Endothelial cell of umbilical vein (primary cell): ENCODE data around the gene LAMC2. TPM values are rescaled to one million over a fixed set of nuclear protein-coding genes. Genes with fewer than 3 reads are reported as not detected.

Experiments used
- BruUV-seq: library from RNA; stranded (reverse); fragments of 400-500 nt; replicated peaks from 2 replicates; lab custom pipeline; 2021; lab: Mats Ljungman, UMichigan
- CTCF ChIA-PET: fragments of 300-600, 350-600 bp; sonication (Branson Sonifier 250); formaldehyde crosslinking; loops from one replicate; lab custom pipeline; 2021; ENCODE audit warnings: antibody characterized with exemption, inconsistent platforms; lab: Charles Lee
- POLR2A ChIA-PET: fragments of 300-600, 350-600 bp; sonication (Branson Sonifier 250); formaldehyde crosslinking; loops from one replicate; lab custom pipeline; 2021; ENCODE audit warnings: antibody characterized with exemption, inconsistent platforms; lab: Charles Lee
- DNase-seq: peaks from one replicate; pipeline ENCODE4 v3.0.0-alpha.2; 2011; ENCODE audit warnings: low read depth, low spot score
- FAIRE-seq: peaks from 2 replicates; lab custom pipeline; 2011; peaks lifted over from hg19 to GRCh38; lab: Jason Lieb, UNC
- H2AFZ ChIP-seq: 2 replicates; pipeline ENCODE4 v1.6.0; 2012; ENCODE audit warnings: low read depth, low read length, control low read depth, inconsistent platforms
- H3K27ac ChIP-seq: 2 replicates; pipeline ENCODE4 v1.5.1; 2011; ENCODE audit warnings: low read depth, mild to moderate bottlenecking, control low read depth, low read length, moderate library complexity; ENCODE audit not compliant: insufficient read depth
- H3K27me3 ChIP-seq, 2 experiments: 2 replicates each; pipeline versions ENCODE4 v1.6.0 to v1.6.1; 2011; ENCODE audit warnings: low read length in 2 of 2, mixed read lengths in 1 of 2; ENCODE audit not compliant: control insufficient read depth in 2 of 2, insufficient read depth in 2 of 2
- H3K36me3 ChIP-seq, 2 experiments: 2 replicates in 1 of 2; 3 replicates in 1 of 2; pipeline ENCODE4 v1.5.1; 2011; ENCODE audit warnings: low read length in 2 of 2, mild to moderate bottlenecking in 1 of 2, moderate library complexity in 1 of 2; ENCODE audit not compliant: control insufficient read depth in 2 of 2, insufficient read depth in 2 of 2; ENCODE audit errors: extremely low read depth in 1 of 2
- H3K4me1 ChIP-seq: 3 replicates; pipeline ENCODE4 v1.5.1; 2011; ENCODE audit warnings: mild to moderate bottlenecking, low read length; ENCODE audit not compliant: control insufficient read depth, insufficient read depth; ENCODE audit errors: extremely low read depth
- H3K4me2 ChIP-seq: 2 replicates; pipeline ENCODE4 v1.6.1; 2011; ENCODE audit warnings: low read length, control low read depth, mixed read lengths; ENCODE audit not compliant: insufficient read depth
- H3K4me3 ChIP-seq, 3 experiments: fragments of 200-600 bp in 1 of 3; sonication (generic), shearing (Covaris generic) in 1 of 3; replicated peaks in 1 of 3; 2 replicates each; pipeline ENCODE4 v1.5.1; 2011 to 2016; ENCODE audit warnings: control low read depth in 3 of 3, low read length in 3 of 3, mild to moderate bottlenecking in 2 of 3, inconsistent platforms in 1 of 3, low read depth in 1 of 3, moderate library complexity in 1 of 3; ENCODE audit not compliant: insufficient read depth in 1 of 3
- H3K79me2 ChIP-seq: 2 replicates; pipeline ENCODE4 v1.6.0; 2012; ENCODE audit warnings: low read length, inconsistent platforms; ENCODE audit not compliant: control insufficient read depth, insufficient read depth
- H3K9ac ChIP-seq: replicated peaks from 2 replicates; pipeline ENCODE3; 2011; ENCODE audit warnings: low read length, control low read depth; ENCODE audit not compliant: insufficient read depth; ENCODE audit errors: extremely low read depth
- H3K9me1 ChIP-seq: replicated peaks from 3 replicates; pipeline ENCODE4 v1.6.0; 2011; ENCODE audit warnings: mild to moderate bottlenecking, low read length; ENCODE audit not compliant: control insufficient read depth, insufficient read depth; ENCODE audit errors: extremely low read depth
- H3K9me3 ChIP-seq: replicated peaks from 2 replicates; pipeline ENCODE4 v1.5.1; 2012; ENCODE audit warnings: low read length, inconsistent platforms; ENCODE audit not compliant: control insufficient read depth, insufficient read depth
- H4K20me1 ChIP-seq: replicated peaks from 2 replicates; pipeline ENCODE3; 2011; ENCODE audit warnings: mild to moderate bottlenecking, low read length; ENCODE audit not compliant: control insufficient read depth, insufficient read depth; ENCODE audit errors: extremely low read depth
- CTCF ChIP-seq, 2 donors: IDR thresholded peaks; 1 replicate in 1 of 2; 2 replicates in 1 of 2; pipeline ENCODE4 v1.5.1; 2011; ENCODE audit warnings: low read length in 2 of 2, mild to moderate bottlenecking in 2 of 2, moderate library complexity in 2 of 2, control low read depth in 1 of 2, inconsistent platforms in 1 of 2, low read depth in 1 of 2; ENCODE audit not compliant: insufficient read depth in 1 of 2; ENCODE audit errors: extremely low read depth in 1 of 2
- EZH2 ChIP-seq: IDR thresholded peaks from 2 replicates; pipeline ENCODE4 v1.6.1; 2012; ENCODE audit warnings: borderline replicate concordance, low read depth, mild to moderate bottlenecking, moderate library complexity, low read length, inconsistent platforms; ENCODE audit not compliant: severe bottlenecking
- FOS ChIP-seq: IDR thresholded peaks from 2 replicates; pipeline ENCODE4 v1.6.1; 2011; ENCODE audit warnings: mild to moderate bottlenecking, low read length, moderate library complexity, borderline replicate concordance; ENCODE audit not compliant: insufficient read depth
- GATA2 ChIP-seq: IDR thresholded peaks from 2 replicates; pipeline ENCODE4 v1.7.0; 2011; ENCODE audit warnings: low read depth, mild to moderate bottlenecking, moderate library complexity, mixed read lengths, low read length; ENCODE audit not compliant: insufficient read length, insufficient read depth
- JUN ChIP-seq: IDR thresholded peaks from 2 replicates; pipeline ENCODE4 v1.6.1; 2011; ENCODE audit warnings: borderline replicate concordance, low read depth; ENCODE audit not compliant: insufficient read length, insufficient read depth
- MAX ChIP-seq: IDR thresholded peaks from 2 replicates; pipeline ENCODE4 v1.6.1; 2011; ENCODE audit not compliant: insufficient read depth, insufficient read length
- MYC ChIP-seq: IDR thresholded peaks from one replicate; pipeline ENCODE4 v1.6.1; 2011; ENCODE audit warnings: mild to moderate bottlenecking, low read depth, low read length
- POLR2A ChIP-seq: IDR thresholded peaks from 2 replicates; pipeline ENCODE4 v1.6.1; 2012; ENCODE audit warnings: low read depth, mild to moderate bottlenecking, control low read depth, low read length
- POLR2AphosphoS5 ChIP-seq: IDR thresholded peaks from 2 replicates; pipeline ENCODE4 v1.6.1; 2012; ENCODE audit warnings: low read depth, mild to moderate bottlenecking, control low read depth, low read length, moderate library complexity; ENCODE audit not compliant: insufficient read depth
- dilution Hi-C: fragments of 300-500 bp; cut with MboI; formaldehyde crosslinking; loops from one replicate; pipeline ENCODE4 v1.15.0; 2019; ENCODE audit warnings: low sequenced_read_pairs; ENCODE audit not compliant: extremely low pct_ligation_motif_present
- intact Hi-C: fragments of 100-400 bp; cut with micrococcal nuclease; formaldehyde crosslinking; loops from one replicate; pipeline ENCODE4 v1.10.0; 2022
- polyA plus RNA-seq, 4 experiments: library from polyadenylated mRNA; depleted of rRNA in 3 of 4; stranded (reverse) in 3 of 4; unstranded in 1 of 4; fragments of >200 nt; gene quantifications; 2 replicates each; pipeline versions ENCODE4 v1.2.1 to v1.2.3, GENCODE V29; 2011 to 2012; ENCODE audit warnings: missing spikeins in 1 of 4
- total RNA-seq: library from RNA; stranded (reverse); gene quantifications from 2 replicates; pipeline ENCODE4 v1.2.3, GENCODE V29; 2021

Gene LAMC2
- total and polyA plus RNA-seq, 2 donors (not counting 3 experiments of a cell fraction or from before 2014, with no cell fraction given): 0.23 to 0.82 TPM

GRCh38 chr1:183167676-183168075 lies 18.4 kb upstream of the LAMC2 start:
- POLR2A ChIA-PET: no interaction called here
- H4K20me1 ChIP-seq: no peaks in the 10 kb centered on the region
- no peak for FAIRE-seq
- no peak overlapping the region for H3K4me2 ChIP-seq
- no peaks in the 10 kb centered on the region for H3K79me2 ChIP-seq
- H3K27me3 ChIP-seq: no peaks in the 10 kb centered on the region
- no peak overlapping the region for H3K27ac ChIP-seq
- H3K4me1 ChIP-seq: peaks cover 24% of the 10 kb centered on the region
- no peak overlapping the region for H3K9ac ChIP-seq
- intact Hi-C loops: no loop called here
- no peak overlapping the region for H2AFZ ChIP-seq
- no peak overlapping the region for H3K4me3 ChIP-seq
- CTCF ChIA-PET: interaction anchor here (1.3 to 2.0 kb wide), 3 partner anchors 60 to 67 kb away, joined by 4 to 7 read pairs (median 4); no protein-coding TSS in a partner anchor
- no TSS peak for BruUV-seq
- no peak for TF ChIP-seq MAX
- H3K9me1 ChIP-seq: no peaks in the 10 kb centered on the region
- no peaks in the 10 kb centered on the region for H3K36me3 ChIP-seq
- H3K9me3 ChIP-seq: no peaks in the 10 kb centered on the region
- DNase-seq: no peak
- dilution Hi-C loops: no loop called here

GRCh38 chr1:183168308-183168707 lies 17.8 kb upstream of the LAMC2 start:
- POLR2A ChIA-PET: no interaction called here
- Histone ChIP-seq H3K9ac (no peak overlapping the region), H4K20me1 (no peaks in the 10 kb centered on the region), H3K79me2 (no peaks in the 10 kb centered on the region), H3K27me3 (no peaks in the 10 kb centered on the region), H3K27ac (no peak overlapping the region), H3K9me1 (no peaks in the 10 kb centered on the region), H3K36me3 (no peaks in the 10 kb centered on the region), H3K4me3 (no peak overlapping the region), H3K4me1 (peaks cover 18% of the 10 kb centered on the region), H3K9me3 (no peaks in the 10 kb centered on the region), H2AFZ (no peak overlapping the region), H3K4me2 (no peak overlapping the region)
- TF ChIP-seq FOS (no peak), MYC (no peak), CTCF (IDR thresholded peaks at IDR 0.05; ENCODE audit: extremely low read depth in 1 of 2, insufficient read depth in 1 of 2, low read depth in 1 of 2, low read length in 2 of 2) (no peak), MAX (no peak), EZH2 (no peak), JUN (no peak), GATA2 (no peak), POLR2A (no peak), POLR2AphosphoS5 (no peak)
- intact Hi-C loops (no loop called here), dilution Hi-C loops (no loop called here)
- DNase-seq: no peak
- BruUV-seq: no TSS peak
- CTCF ChIA-PET: interaction anchor here (1.3 to 2.0 kb wide), 3 partner anchors 59 to 67 kb away, joined by 4 to 7 read pairs (median 4); no protein-coding TSS in a partner anchor
- no peak for FAIRE-seq
